WI38 (cell line): ENCODE data around the gene FA2H.

Source experiments
- H3K4me3 ChIP-seq: 2 replicates; pipeline ENCODE4 v1.5.1; 2011; ENCODE audit warnings: low read depth, mild to moderate bottlenecking, control low read depth, low read length
- CTCF ChIP-seq: IDR thresholded peaks from 2 replicates; pipeline ENCODE4 v1.5.1; 2012; ENCODE audit warnings: low read depth, mild to moderate bottlenecking, control low read depth, low read length

The FA2H gene

GRCh38 chr16:74743668-74744299, 30.8 kb downstream of the FA2H start:
- no peak for TF ChIP-seq CTCF
- no peak overlapping the region for H3K4me3 ChIP-seq

- H3K4me3 ChIP-seq: no peak overlapping the region
- TF ChIP-seq CTCF: no peak
Measured at GRCh38 chr16:74743045-74743667, 31.5 kb downstream of the FA2H start.

GRCh38 chr16:74742051-74742481, 32.6 kb downstream of the FA2H start:
- TF ChIP-seq CTCF: no peak
- H3K4me3 ChIP-seq: no peak overlapping the region

- no peak overlapping the region for H3K4me3 ChIP-seq
- TF ChIP-seq CTCF: no peak
Measured at GRCh38 chr16:74740795-74741304, 33.8 kb downstream of the FA2H start.

- TF ChIP-seq CTCF: no peak
- H3K4me3 ChIP-seq: no peak overlapping the region
Measured at GRCh38 chr16:74739275-74739674, 35.3 kb downstream of the FA2H start.

- no peak overlapping the region for H3K4me3 ChIP-seq
- TF ChIP-seq CTCF: no peak
Measured at GRCh38 chr16:74738816-74739215, 35.8 kb downstream of the FA2H start.

GRCh38 chr16:74738113-74738541, 36.5 kb downstream of the FA2H start:
- no peak overlapping the region for H3K4me3 ChIP-seq
- TF ChIP-seq CTCF: no peak
